Nephron (organoid): ENCODE results near the gene GRIK4.

Experiments
- H3K27ac Mint-ChIP-seq, 3 experiments: 2 replicates each; pipeline ENCODE4 v1.8.0; 2020; ENCODE audit warnings: mixed read lengths in 3 of 3, mild to moderate bottlenecking in 2 of 3, moderate library complexity in 1 of 3
- H3K27me3 Mint-ChIP-seq: 2 replicates; pipeline ENCODE4 v1.8.0; 2021; ENCODE audit warnings: low read depth, mild to moderate bottlenecking, moderate library complexity, mixed read lengths
- H3K36me3 Mint-ChIP-seq: 2 replicates; pipeline ENCODE4 v1.8.0; 2020; ENCODE audit warnings: low read depth, mixed read lengths
- H3K4me1 Mint-ChIP-seq: 2 replicates; pipeline ENCODE4 v1.8.0; 2020; ENCODE audit warnings: mixed read lengths
- H3K4me3 Mint-ChIP-seq, 3 experiments: 2 replicates each; pipeline ENCODE4 v1.8.0; 2020; ENCODE audit warnings: mild to moderate bottlenecking in 3 of 3, mixed read lengths in 3 of 3, moderate library complexity in 2 of 3
- H3K9me3 Mint-ChIP-seq: 2 replicates; pipeline ENCODE4 v1.8.0; 2020; ENCODE audit warnings: mixed read lengths
- CTCF ChIP-seq, 3 experiments: fragments of 200-600 bp; sonication (generic); IDR thresholded peaks; one replicate each; pipeline ENCODE4 v1.5.0; 2021; ENCODE audit warnings: antibody characterized with exemption in 3 of 3; ENCODE audit not compliant: unreplicated experiment in 3 of 3

GRIK4 gene

GRCh38 chr11:120841074-120841473, 329.5 kb downstream of the GRIK4 start:
- peaks cover 19% of the 10 kb centered on the region for H3K27me3 Mint-ChIP-seq
- no peak for TF ChIP-seq CTCF (IDR thresholded peaks at IDR 0.05; ENCODE audit: unreplicated experiment in 3 of 3)
- H3K4me1 Mint-ChIP-seq = peaks cover 12% of the 10 kb centered on the region
- H3K4me3 Mint-ChIP-seq = no peak overlapping the region
- H3K9me3 Mint-ChIP-seq = no peaks in the 10 kb centered on the region
- H3K27ac Mint-ChIP-seq = no peak overlapping the region
- no peaks in the 10 kb centered on the region for H3K36me3 Mint-ChIP-seq

GRCh38 chr11:120842195-120842594, 330.6 kb downstream of the GRIK4 start:
- peaks cover 16% of the 10 kb centered on the region for H3K27me3 Mint-ChIP-seq
- no peaks in the 10 kb centered on the region for H3K9me3 Mint-ChIP-seq
- H3K27ac Mint-ChIP-seq = no peak overlapping the region
- no peak overlapping the region for H3K4me3 Mint-ChIP-seq
- no peaks in the 10 kb centered on the region for H3K36me3 Mint-ChIP-seq
- peaks cover 7% of the 10 kb centered on the region for H3K4me1 Mint-ChIP-seq
- TF ChIP-seq CTCF (IDR thresholded peaks at IDR 0.05; ENCODE audit: unreplicated experiment in 3 of 3) = no peak

- H3K4me1 Mint-ChIP-seq = peaks cover 1% of the 10 kb centered on the region
- H3K27me3 Mint-ChIP-seq = peaks cover 7% of the 10 kb centered on the region
- no peak overlapping the region for H3K4me3 Mint-ChIP-seq
- no peaks in the 10 kb centered on the region for H3K36me3 Mint-ChIP-seq
- TF ChIP-seq CTCF (IDR thresholded peaks at IDR 0.05; ENCODE audit: unreplicated experiment in 3 of 3) = no peak
- no peak overlapping the region for H3K27ac Mint-ChIP-seq
- no peaks in the 10 kb centered on the region for H3K9me3 Mint-ChIP-seq
Observed at GRCh38 chr11:120853435-120853834, 341.9 kb downstream of the GRIK4 start.

GRCh38 chr11:120854988-120855387, 343.4 kb downstream of the GRIK4 start:
- no peak overlapping the region for H3K4me3 Mint-ChIP-seq
- peaks cover 6% of the 10 kb centered on the region for H3K4me1 Mint-ChIP-seq
- no peak overlapping the region for H3K27ac Mint-ChIP-seq
- no peak for TF ChIP-seq CTCF (IDR thresholded peaks at IDR 0.05; ENCODE audit: unreplicated experiment in 3 of 3)
- H3K36me3 Mint-ChIP-seq = no peaks in the 10 kb centered on the region
- peaks cover 7% of the 10 kb centered on the region for H3K27me3 Mint-ChIP-seq
- no peaks in the 10 kb centered on the region for H3K9me3 Mint-ChIP-seq

- TF ChIP-seq CTCF (IDR thresholded peaks at IDR 0.05; ENCODE audit: unreplicated experiment in 3 of 3) = no peak
- Mint-ChIP-seq H3K27ac (no peak overlapping the region), H3K9me3 (no peaks in the 10 kb centered on the region), H3K27me3 (peaks cover 7% of the 10 kb centered on the region), H3K4me3 (no peak overlapping the region), H3K4me1 (peaks cover 6% of the 10 kb centered on the region), H3K36me3 (no peaks in the 10 kb centered on the region)
Observed at GRCh38 chr11:120857508-120857907, 346.0 kb downstream of the GRIK4 start.

- H3K36me3 Mint-ChIP-seq = no peaks in the 10 kb centered on the region
- H3K9me3 Mint-ChIP-seq = no peaks in the 10 kb centered on the region
- no peak overlapping the region for H3K4me3 Mint-ChIP-seq
- no peak overlapping the region for H3K27ac Mint-ChIP-seq
- no peak for TF ChIP-seq CTCF (IDR thresholded peaks at IDR 0.05; ENCODE audit: unreplicated experiment in 3 of 3)
- H3K4me1 Mint-ChIP-seq = peaks cover 6% of the 10 kb centered on the region
- peaks cover 7% of the 10 kb centered on the region for H3K27me3 Mint-ChIP-seq
Observed at GRCh38 chr11:120858740-120859139, 347.2 kb downstream of the GRIK4 start.
